GM23338 (cell line): ENCODE data around the gene RYR2. TPM values are rescaled to one million over a fixed set of nuclear protein-coding genes. Genes with fewer than 3 reads are reported as not detected.

Source experiments
- ATAC-seq: fragments of 200-7000 bp; cut with Tn5 transposase; 3 replicates; pipeline ENCODE4 v1.9.1; 2020
- DNase-seq: peaks from one replicate; pipeline ENCODE4 v3.0.0-alpha.2; 2015; ENCODE audit warnings: low spot score
- H2AFZ ChIP-seq: fragments of 200-600 bp; sonication (generic); 2 replicates; pipeline ENCODE4 v1.8.0; 2016; ENCODE audit warnings: antibody characterized with exemption, mild to moderate bottlenecking, moderate library complexity
- H3F3A ChIP-seq: fragments of 200-600 bp; sonication (generic); replicated peaks from 2 replicates; pipeline ENCODE4 v1.8.0; 2017; ENCODE audit warnings: antibody characterized with exemption, mixed run types, low read depth
- H3K27ac ChIP-seq: fragments of 200-600 bp; sonication (generic); 2 replicates; pipeline ENCODE4 v1.6.1; 2016; ENCODE audit warnings: low read depth
- H3K27me3 ChIP-seq: fragments of 200-600 bp; sonication (generic); 2 replicates; pipeline ENCODE4 v1.8.0; 2016; ENCODE audit warnings: mild to moderate bottlenecking, mixed run types, moderate library complexity; ENCODE audit not compliant: insufficient read depth
- H3K36me3 ChIP-seq: fragments of 200-600 bp; sonication (generic); 2 replicates; pipeline ENCODE4 v1.8.0; 2016; ENCODE audit warnings: mild to moderate bottlenecking; ENCODE audit not compliant: insufficient read depth
- H3K4me1 ChIP-seq: fragments of 200-600 bp; sonication (generic); 2 replicates; pipeline ENCODE4 v1.8.0; 2016; ENCODE audit warnings: mild to moderate bottlenecking, moderate library complexity; ENCODE audit not compliant: insufficient read depth
- H3K4me2 ChIP-seq: fragments of 200-600 bp; sonication (generic); 2 replicates; pipeline ENCODE4 v1.7.1; 2017; ENCODE audit warnings: mixed run types
- H3K4me3 ChIP-seq: fragments of 200-600 bp; sonication (generic); 2 replicates; pipeline ENCODE4 v1.6.1; 2016; ENCODE audit warnings: mixed run types
- H3K79me2 ChIP-seq: fragments of 200-600 bp; sonication (generic); replicated peaks from 2 replicates; pipeline ENCODE4 v1.8.0; 2017; ENCODE audit warnings: mild to moderate bottlenecking; ENCODE audit not compliant: insufficient read depth
- H3K9me2 ChIP-seq: fragments of 200-600 bp; sonication (generic); 2 replicates; pipeline ENCODE4 v1.8.0; 2017; ENCODE audit not compliant: insufficient read depth
- H4K20me1 ChIP-seq: fragments of 200-600 bp; sonication (generic); replicated peaks from 2 replicates; pipeline ENCODE4 v1.8.0; 2017; ENCODE audit warnings: mild to moderate bottlenecking; ENCODE audit not compliant: insufficient read depth
- H3K27ac Mint-ChIP-seq: 2 replicates; pipeline ENCODE4 v1.8.0; 2020; ENCODE audit warnings: inconsistent platforms, mild to moderate bottlenecking, moderate library complexity, mixed read lengths
- H3K27me3 Mint-ChIP-seq: 3 replicates; pipeline ENCODE4 v1.8.0; 2022; ENCODE audit warnings: low read depth, mild to moderate bottlenecking, moderate library complexity, mixed read lengths, inconsistent platforms; ENCODE audit not compliant: insufficient read depth, poor library complexity
- H3K36me3 Mint-ChIP-seq: 3 replicates; pipeline ENCODE4 v1.8.0; 2021; ENCODE audit warnings: low read depth, mild to moderate bottlenecking, inconsistent platforms, moderate library complexity, mixed read lengths
- H3K4me1 Mint-ChIP-seq: 3 replicates; pipeline ENCODE4 v1.8.0; 2020; ENCODE audit warnings: mild to moderate bottlenecking, inconsistent platforms, mixed read lengths
- H3K4me3 Mint-ChIP-seq: 3 replicates; pipeline ENCODE4 v1.8.0; 2021; ENCODE audit warnings: moderate library complexity, mild to moderate bottlenecking, inconsistent platforms, mixed read lengths
- H3K9me3 Mint-ChIP-seq: 3 replicates; pipeline ENCODE4 v1.8.0; 2020; ENCODE audit warnings: moderate library complexity, mild to moderate bottlenecking, inconsistent platforms, mixed read lengths
- CREB1 ChIP-seq: fragments of 250-450 bp; sonication (Bioruptor Pico); IDR thresholded peaks from 2 replicates; pipeline ENCODE4 v1.5.0; 2020; ENCODE audit warnings: low read depth, mild to moderate bottlenecking, moderate library complexity
- POLR2AphosphoS5 ChIP-seq: IDR thresholded peaks from 2 replicates; pipeline ENCODE4 v1.6.1; 2016; ENCODE audit warnings: antibody characterized with exemption, low read depth
- REST ChIP-seq: IDR thresholded peaks from one replicate; pipeline ENCODE4 v1.6.1; 2018; ENCODE audit warnings: antibody characterized with exemption; ENCODE audit not compliant: unreplicated experiment
- STAT1 ChIP-seq: IDR thresholded peaks from one replicate; pipeline ENCODE4 v1.6.1; 2016; ENCODE audit warnings: antibody characterized with exemption; ENCODE audit not compliant: unreplicated experiment
- ZNF331 ChIP-seq: fragments of 250-450 bp; sonication (Bioruptor Pico); IDR thresholded peaks from 2 replicates; pipeline ENCODE4 v1.5.0; 2020; ENCODE audit warnings: low read depth, mild to moderate bottlenecking, moderate library complexity
- polyA plus RNA-seq: library from polyadenylated mRNA; unstranded; fragments of >200 nt; fragmentation: Nextera tagmentation; extraction: Ambion mirVana; gene quantifications from 2 replicates; pipeline ENCODE4 v1.2.1, GENCODE V29; 2016
- total RNA-seq: library from RNA; depleted of rRNA; stranded (reverse); fragments of >200 nt; shearing (Covaris generic); gene quantifications from 2 replicates; pipeline ENCODE4 v1.2.3, GENCODE V29; 2014
- TF ChIP-seq, protein P1 (sequence below), 2 experiments: fragments of 200-600 bp in 1 of 2; sonication (generic) in 1 of 2; conservative IDR thresholded peaks; 2 replicates each; pipeline versions ENCODE4 v1.5.1 to v1.6.1; 2016 to 2017; ENCODE audit warnings: antibody characterized with exemption in 2 of 2, low read depth in 2 of 2, mild to moderate bottlenecking in 2 of 2, moderate library complexity in 1 of 2
- TF ChIP-seq, protein P2 (sequence below): fragments of 250-450 bp; sonication (Bioruptor Pico); IDR thresholded peaks from 2 replicates; pipeline ENCODE4 v1.5.0; 2020; ENCODE audit warnings: mild to moderate bottlenecking, moderate library complexity

The RYR2 gene
- total and polyA plus RNA-seq, 2 experiments from 2014 or later, result 8.9 to 10.0 TPM

GRCh38 chr1:237029850-237030535 lies 12.0 kb upstream of the RYR2 start (continued):
- TF ChIP-seq, protein P1, sequence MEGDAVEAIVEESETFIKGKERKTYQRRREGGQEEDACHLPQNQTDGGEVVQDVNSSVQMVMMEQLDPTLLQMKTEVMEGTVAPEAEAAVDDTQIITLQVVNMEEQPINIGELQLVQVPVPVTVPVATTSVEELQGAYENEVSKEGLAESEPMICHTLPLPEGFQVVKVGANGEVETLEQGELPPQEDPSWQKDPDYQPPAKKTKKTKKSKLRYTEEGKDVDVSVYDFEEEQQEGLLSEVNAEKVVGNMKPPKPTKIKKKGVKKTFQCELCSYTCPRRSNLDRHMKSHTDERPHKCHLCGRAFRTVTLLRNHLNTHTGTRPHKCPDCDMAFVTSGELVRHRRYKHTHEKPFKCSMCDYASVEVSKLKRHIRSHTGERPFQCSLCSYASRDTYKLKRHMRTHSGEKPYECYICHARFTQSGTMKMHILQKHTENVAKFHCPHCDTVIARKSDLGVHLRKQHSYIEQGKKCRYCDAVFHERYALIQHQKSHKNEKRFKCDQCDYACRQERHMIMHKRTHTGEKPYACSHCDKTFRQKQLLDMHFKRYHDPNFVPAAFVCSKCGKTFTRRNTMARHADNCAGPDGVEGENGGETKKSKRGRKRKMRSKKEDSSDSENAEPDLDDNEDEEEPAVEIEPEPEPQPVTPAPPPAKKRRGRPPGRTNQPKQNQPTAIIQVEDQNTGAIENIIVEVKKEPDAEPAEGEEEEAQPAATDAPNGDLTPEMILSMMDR (conservative IDR thresholded peaks at IDR 0.05; ENCODE audit: low read depth in 2 of 2), result no peak
- TF ChIP-seq STAT1 (no peak), POLR2AphosphoS5 (no peak)
- TF ChIP-seq, protein P2, sequence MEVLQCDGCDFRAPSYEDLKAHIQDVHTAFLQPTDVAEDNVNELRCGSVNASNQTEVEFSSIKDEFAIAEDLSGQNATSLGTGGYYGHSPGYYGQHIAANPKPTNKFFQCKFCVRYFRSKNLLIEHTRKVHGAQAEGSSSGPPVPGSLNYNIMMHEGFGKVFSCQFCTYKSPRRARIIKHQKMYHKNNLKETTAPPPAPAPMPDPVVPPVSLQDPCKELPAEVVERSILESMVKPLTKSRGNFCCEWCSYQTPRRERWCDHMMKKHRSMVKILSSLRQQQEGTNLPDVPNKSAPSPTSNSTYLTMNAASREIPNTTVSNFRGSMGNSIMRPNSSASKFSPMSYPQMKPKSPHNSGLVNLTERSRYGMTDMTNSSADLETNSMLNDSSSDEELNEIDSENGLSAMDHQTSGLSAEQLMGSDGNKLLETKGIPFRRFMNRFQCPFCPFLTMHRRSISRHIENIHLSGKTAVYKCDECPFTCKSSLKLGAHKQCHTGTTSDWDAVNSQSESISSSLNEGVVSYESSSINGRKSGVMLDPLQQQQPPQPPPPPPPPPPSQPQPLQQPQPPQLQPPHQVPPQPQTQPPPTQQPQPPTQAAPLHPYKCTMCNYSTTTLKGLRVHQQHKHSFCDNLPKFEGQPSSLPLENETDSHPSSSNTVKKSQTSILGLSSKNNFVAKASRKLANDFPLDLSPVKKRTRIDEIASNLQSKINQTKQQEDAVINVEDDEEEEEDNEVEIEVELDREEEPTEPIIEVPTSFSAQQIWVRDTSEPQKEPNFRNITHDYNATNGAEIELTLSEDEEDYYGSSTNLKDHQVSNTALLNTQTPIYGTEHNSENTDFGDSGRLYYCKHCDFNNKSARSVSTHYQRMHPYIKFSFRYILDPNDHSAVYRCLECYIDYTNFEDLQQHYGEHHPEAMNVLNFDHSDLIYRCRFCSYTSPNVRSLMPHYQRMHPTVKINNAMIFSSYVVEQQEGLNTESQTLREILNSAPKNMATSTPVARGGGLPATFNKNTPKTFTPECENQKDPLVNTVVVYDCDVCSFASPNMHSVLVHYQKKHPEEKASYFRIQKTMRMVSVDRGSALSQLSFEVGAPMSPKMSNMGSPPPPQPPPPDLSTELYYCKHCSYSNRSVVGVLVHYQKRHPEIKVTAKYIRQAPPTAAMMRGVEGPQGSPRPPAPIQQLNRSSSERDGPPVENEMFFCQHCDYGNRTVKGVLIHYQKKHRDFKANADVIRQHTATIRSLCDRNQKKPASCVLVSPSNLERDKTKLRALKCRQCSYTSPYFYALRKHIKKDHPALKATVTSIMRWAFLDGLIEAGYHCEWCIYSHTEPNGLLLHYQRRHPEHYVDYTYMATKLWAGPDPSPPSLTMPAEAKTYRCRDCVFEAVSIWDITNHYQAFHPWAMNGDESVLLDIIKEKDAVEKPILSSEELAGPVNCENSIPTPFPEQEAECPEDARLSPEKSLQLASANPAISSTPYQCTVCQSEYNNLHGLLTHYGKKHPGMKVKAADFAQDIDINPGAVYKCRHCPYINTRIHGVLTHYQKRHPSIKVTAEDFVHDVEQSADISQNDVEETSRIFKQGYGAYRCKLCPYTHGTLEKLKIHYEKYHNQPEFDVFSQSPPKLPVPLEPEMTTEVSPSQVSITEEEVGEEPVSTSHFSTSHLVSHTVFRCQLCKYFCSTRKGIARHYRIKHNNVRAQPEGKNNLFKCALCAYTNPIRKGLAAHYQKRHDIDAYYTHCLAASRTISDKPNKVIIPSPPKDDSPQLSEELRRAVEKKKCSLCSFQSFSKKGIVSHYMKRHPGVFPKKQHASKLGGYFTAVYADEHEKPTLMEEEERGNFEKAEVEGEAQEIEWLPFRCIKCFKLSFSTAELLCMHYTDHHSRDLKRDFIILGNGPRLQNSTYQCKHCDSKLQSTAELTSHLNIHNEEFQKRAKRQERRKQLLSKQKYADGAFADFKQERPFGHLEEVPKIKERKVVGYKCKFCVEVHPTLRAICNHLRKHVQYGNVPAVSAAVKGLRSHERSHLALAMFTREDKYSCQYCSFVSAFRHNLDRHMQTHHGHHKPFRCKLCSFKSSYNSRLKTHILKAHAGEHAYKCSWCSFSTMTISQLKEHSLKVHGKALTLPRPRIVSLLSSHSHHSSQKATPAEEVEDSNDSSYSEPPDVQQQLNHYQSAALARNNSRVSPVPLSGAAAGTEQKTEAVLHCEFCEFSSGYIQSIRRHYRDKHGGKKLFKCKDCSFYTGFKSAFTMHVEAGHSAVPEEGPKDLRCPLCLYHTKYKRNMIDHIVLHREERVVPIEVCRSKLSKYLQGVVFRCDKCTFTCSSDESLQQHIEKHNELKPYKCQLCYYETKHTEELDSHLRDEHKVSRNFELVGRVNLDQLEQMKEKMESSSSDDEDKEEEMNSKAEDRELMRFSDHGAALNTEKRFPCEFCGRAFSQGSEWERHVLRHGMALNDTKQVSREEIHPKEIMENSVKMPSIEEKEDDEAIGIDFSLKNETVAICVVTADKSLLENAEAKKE (CRISPR knock-in tag), result no peak

DNA sequence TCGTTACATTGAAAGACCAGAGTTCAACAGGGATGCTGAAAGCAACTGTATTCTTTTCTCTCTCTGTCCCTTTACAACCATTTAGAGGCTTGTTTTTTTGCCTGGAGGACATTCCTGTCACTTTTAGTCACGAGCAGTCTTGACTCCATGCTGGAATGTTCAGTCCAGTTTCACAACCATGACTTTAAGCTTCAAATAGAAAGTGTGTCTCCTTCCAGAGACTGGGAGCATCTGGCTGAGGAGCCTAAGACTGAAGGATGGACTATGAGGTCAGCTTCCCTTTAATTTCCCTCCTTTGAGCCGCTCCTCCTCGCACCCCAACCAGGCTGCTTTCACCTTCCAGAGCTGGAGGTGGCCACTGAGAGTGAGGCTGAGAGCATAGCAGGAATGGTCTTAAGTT lies 10.5 kb upstream of the RYR2 start:
- peak overlapping the region; percentile 22; the same call in 1 of the 2 replicates for H3K4me2 ChIP-seq
- TF ChIP-seq CREB1 (CRISPR knock-in tag), result no peak
- no peak for TF ChIP-seq POLR2AphosphoS5
- TF ChIP-seq REST, result no peak
- no peak for TF ChIP-seq ZNF331
- Mint-ChIP-seq H3K9me3 (no peaks in the 10 kb centered on the region; the same call in 2 of the 3 replicates), H3K36me3 (no peaks in the 10 kb centered on the region), H3K4me1 (peaks cover 25% of the 10 kb centered on the region), H3K27me3 (peaks cover 9% of the 10 kb centered on the region), H3K27ac (no peak overlapping the region; the same call in 1 of the 2 replicates), H3K4me3 (no peak overlapping the region)
- peaks cover 13% of the 10 kb centered on the region for H3K4me1 ChIP-seq
- no peak overlapping the region for H3K4me3 ChIP-seq
- H3F3A ChIP-seq, result no peaks in the 10 kb centered on the region; the same call in 1 of the 2 replicates
- H3K79me2 ChIP-seq, result no peaks in the 10 kb centered on the region
- H3K27me3 ChIP-seq, result no peaks in the 10 kb centered on the region
- peaks cover 6% of the 10 kb centered on the region; the same call in 1 of the 2 replicates for H3K9me2 ChIP-seq
- H3K27ac ChIP-seq, result no peak overlapping the region
- no peak for DNase-seq
- peak; percentile 39 for ATAC-seq
- H4K20me1 ChIP-seq, result no peaks in the 10 kb centered on the region
- peak overlapping the region; percentile 73 for H2AFZ ChIP-seq
- H3K36me3 ChIP-seq, result no peaks in the 10 kb centered on the region
